Tibial nerve (tissue), 4 donors: ENCODE measurements around the gene MAGI2.

Source experiments
- CTCF ChIP-seq, 5 experiments: fragments of 200-600 bp in 3 of 5; fragments of 450-650 bp in 2 of 5; sonication (generic) in 3 of 5; IDR thresholded peaks; one replicate each; pipeline ENCODE4 v1.5.1; 2016 to 2019; ENCODE audit warnings: antibody characterized with exemption in 5 of 5, mild to moderate bottlenecking in 3 of 5, moderate library complexity in 2 of 5
- EP300 ChIP-seq, 2 donors: sonication (generic); formaldehyde crosslinking; IDR thresholded peaks; one replicate each; pipeline ENCODE4 v1.6.1; 2017; ENCODE audit warnings: antibody characterized with exemption in 2 of 2, mild to moderate bottlenecking in 1 of 2
- POLR2A ChIP-seq, 2 donors: fragments of 450-650 bp; IDR thresholded peaks; one replicate each; pipeline ENCODE4 v1.6.1; 2017; ENCODE audit warnings: antibody characterized with exemption in 2 of 2, mild to moderate bottlenecking in 2 of 2, moderate library complexity in 2 of 2

GRCh38 chr7:78284945-78285344 lies 1168.5 kb downstream of the MAGI2 start:
- TF ChIP-seq CTCF (IDR thresholded peaks at IDR 0.05): no peak
- TF ChIP-seq POLR2A (IDR thresholded peaks at IDR 0.05): no peak
- no peak for TF ChIP-seq EP300 (IDR thresholded peaks at IDR 0.05)
